ENCODE data around the gene ENPP3.

Gene ENPP3

GRCh38 chr6:131642987-131643611 lies 6.0 kb downstream of the ENPP3 start:
- H3K4me3 ChIP-seq (ENCODE audit: low read length) = no peak overlapping the region
- peak; percentile 13 for DNase-seq (ENCODE audit: low read depth)
- TF ChIP-seq, protein P1, sequence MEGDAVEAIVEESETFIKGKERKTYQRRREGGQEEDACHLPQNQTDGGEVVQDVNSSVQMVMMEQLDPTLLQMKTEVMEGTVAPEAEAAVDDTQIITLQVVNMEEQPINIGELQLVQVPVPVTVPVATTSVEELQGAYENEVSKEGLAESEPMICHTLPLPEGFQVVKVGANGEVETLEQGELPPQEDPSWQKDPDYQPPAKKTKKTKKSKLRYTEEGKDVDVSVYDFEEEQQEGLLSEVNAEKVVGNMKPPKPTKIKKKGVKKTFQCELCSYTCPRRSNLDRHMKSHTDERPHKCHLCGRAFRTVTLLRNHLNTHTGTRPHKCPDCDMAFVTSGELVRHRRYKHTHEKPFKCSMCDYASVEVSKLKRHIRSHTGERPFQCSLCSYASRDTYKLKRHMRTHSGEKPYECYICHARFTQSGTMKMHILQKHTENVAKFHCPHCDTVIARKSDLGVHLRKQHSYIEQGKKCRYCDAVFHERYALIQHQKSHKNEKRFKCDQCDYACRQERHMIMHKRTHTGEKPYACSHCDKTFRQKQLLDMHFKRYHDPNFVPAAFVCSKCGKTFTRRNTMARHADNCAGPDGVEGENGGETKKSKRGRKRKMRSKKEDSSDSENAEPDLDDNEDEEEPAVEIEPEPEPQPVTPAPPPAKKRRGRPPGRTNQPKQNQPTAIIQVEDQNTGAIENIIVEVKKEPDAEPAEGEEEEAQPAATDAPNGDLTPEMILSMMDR (conservative IDR thresholded peaks at IDR 0.05; ENCODE audit: low read length) = no peak

DNA sequence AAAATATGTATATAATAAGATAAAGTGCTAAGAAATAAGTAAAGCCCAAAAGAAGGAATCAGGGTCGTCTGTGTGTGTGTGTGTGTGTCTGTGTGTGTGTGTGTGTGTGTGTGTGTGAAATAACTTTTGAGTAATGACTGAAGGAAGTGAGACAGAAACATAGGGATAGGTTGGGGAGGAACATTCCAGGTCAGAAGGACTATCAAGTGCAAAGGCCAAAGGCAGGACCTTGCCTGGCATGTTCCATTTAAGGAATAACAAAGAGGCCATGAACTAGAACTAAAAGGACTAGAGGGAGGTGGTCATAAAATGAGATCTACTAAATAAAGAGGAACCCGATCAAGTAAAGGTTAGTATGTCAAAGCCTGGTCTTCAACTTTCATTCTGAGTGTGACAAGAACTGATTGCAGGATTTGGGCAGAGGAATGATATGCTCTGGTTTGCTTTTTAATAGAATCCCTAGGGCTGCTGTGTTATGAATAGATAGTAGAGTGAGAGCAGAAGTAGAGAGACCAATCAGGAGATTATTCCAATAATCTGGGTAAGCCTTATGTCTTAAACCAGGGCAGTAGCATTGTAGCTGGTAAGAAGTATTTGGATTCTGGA lies 6.9 kb downstream of the ENPP3 start:
- DNase-seq (ENCODE audit: low read depth) = no peak
- no peak overlapping the region for H3K4me3 ChIP-seq (ENCODE audit: low read length)
- TF ChIP-seq, protein P1 (conservative IDR thresholded peaks at IDR 0.05; ENCODE audit: low read length) = no peak

GRCh38 chr6:131644921-131645320 lies 7.8 kb downstream of the ENPP3 start:
- H3K4me3 ChIP-seq (ENCODE audit: low read length) = no peak overlapping the region
- TF ChIP-seq, protein P1 (conservative IDR thresholded peaks at IDR 0.05; ENCODE audit: low read length) = no peak
- no peak for DNase-seq (ENCODE audit: low read depth)

DNA sequence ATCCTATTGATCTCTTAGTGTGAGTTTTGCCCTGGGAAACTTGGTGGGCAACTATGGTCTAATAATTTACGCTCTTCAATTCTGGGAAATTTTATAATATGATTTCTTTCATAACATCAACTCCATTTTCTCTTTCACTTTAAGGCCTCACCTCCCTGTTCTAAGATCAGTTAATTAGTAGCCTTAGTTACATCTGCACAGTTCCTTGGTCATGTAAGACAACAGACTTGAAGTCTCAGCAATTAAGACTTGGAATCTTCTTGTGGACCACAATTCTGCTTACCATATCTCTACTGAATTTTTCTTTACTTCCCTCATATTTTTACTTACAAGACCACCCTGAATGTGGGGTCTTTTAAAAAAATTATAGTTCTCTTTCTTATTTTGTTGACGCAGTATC lies 8.7 kb downstream of the ENPP3 start:
- TF ChIP-seq, protein P1 (conservative IDR thresholded peaks at IDR 0.05; ENCODE audit: low read length) = no peak
- DNase-seq (ENCODE audit: low read depth) = no peak
- no peak overlapping the region for H3K4me3 ChIP-seq (ENCODE audit: low read length)

DNA sequence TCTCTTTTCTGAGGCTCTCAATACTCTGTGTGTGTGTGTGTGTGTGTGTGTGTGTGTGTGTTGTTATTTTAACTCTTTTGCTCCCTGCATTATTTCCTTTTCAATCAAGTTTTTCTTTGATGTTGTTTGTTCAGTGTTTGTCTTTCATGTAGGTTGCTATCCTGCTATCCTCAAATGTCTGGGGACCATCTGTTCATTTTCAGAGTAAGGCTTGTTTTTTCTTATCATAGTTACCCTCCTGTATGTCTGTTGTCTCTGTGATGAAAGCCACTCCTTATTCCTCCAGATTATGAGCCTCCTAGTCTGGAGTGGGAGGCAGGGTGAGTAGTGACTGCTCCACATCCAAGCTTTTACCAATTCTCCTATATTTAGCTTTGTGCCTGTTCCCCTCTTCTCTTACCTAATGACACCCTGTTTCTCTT lies 9.2 kb downstream of the ENPP3 start:
- H3K4me3 ChIP-seq (ENCODE audit: low read length) = no peak overlapping the region
- DNase-seq (ENCODE audit: low read depth) = no peak
- TF ChIP-seq, protein P1 (conservative IDR thresholded peaks at IDR 0.05; ENCODE audit: low read length) = no peak

- no peak for DNase-seq (ENCODE audit: low read depth)
- TF ChIP-seq, protein P1 (conservative IDR thresholded peaks at IDR 0.05; ENCODE audit: low read length) = no peak
- H3K4me3 ChIP-seq (ENCODE audit: low read length) = no peak overlapping the region
Measured at GRCh38 chr6:131651782-131652181, 14.7 kb downstream of the ENPP3 start.

DNA sequence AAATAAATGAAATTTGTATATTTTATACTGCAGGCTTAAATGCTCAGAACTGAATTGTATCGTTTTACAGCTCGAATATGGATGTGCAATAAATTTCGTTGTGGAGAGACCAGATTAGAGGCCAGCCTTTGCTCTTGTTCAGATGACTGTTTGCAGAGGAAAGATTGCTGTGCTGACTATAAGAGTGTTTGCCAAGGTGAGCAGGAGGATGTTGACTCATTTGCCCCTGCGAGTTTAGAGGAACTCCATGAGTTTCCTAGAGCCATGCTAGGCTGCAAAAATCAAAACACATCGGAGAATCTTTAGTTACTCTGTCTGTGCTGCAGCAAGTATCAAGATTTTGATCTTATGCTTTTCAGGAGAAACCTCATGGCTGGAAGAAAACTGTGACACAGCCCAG lies 15.4 kb downstream of the ENPP3 start:
- H3K4me3 ChIP-seq (ENCODE audit: low read length) = no peak overlapping the region
- DNase-seq (ENCODE audit: low read depth) = no peak
- TF ChIP-seq, protein P1 (conservative IDR thresholded peaks at IDR 0.05; ENCODE audit: low read length) = no peak
